ENCODE measurements around the gene MOG. TPM values are rescaled to one million over a fixed set of nuclear protein-coding genes. Genes with fewer than 3 reads are reported as not detected.

MOG gene
- total RNA-seq, 2 experiments from 2014 or later: not detected

- peak; percentile 47 for DNase-seq (ENCODE audit: low spot score)
- H2AFZ ChIP-seq (ENCODE audit: low read length): no peak overlapping the region
- ChIA-PET CTCF (ENCODE audit: unreplicated experiment) (no interaction called here), POLR2A (interaction anchor here (0.5 kb wide), 1 partner anchor 16 kb away, joined by 6 read pairs; no protein-coding TSS in a partner anchor)
- intact Hi-C loops (cut with micrococcal nuclease; ENCODE audit: unreplicated experiment): no loop called here
- BruUV-seq (replicated peaks): no TSS peak
- no peak for TF ChIP-seq EZH2phosphoT487 (IDR thresholded peaks at IDR 0.05; ENCODE audit: borderline replicate concordance, low read depth, low read length)
- TF ChIP-seq CTCF (conservative IDR thresholded peaks at IDR 0.05; ENCODE audit: low read length): no peak
- no peaks in the 10 kb centered on the region for H3K9me3 ChIP-seq (ENCODE audit: low read length)
- H3K4me1 ChIP-seq (ENCODE audit: insufficient read depth, low read length, poor library complexity, severe bottlenecking): peaks cover 13% of the 10 kb centered on the region
- peak overlapping the region; percentile 35 for H3K4me3 ChIP-seq (ENCODE audit: low read depth, low read length, poor library complexity, severe bottlenecking)
- H3K9me2 ChIP-seq (ENCODE audit: insufficient read depth, low read length): no peaks in the 10 kb centered on the region
- no peaks in the 10 kb centered on the region for H3K36me3 ChIP-seq (ENCODE audit: insufficient read depth, low read length)
- no peaks in the 10 kb centered on the region for H4K20me1 ChIP-seq (ENCODE audit: insufficient read depth, low read length)
- no peak overlapping the region for H3K27ac ChIP-seq (ENCODE audit: low read depth, low read length, poor library complexity, severe bottlenecking)
- H3K79me2 ChIP-seq (ENCODE audit: insufficient read depth, low read depth, low read length): no peaks in the 10 kb centered on the region
- H3K4me2 ChIP-seq (ENCODE audit: low read length): peak overlapping the region; percentile 54
These were observed 51.7 kb downstream of the MOG start for GRCh38 chr6:29708432-29709179.

- intact Hi-C loops (cut with micrococcal nuclease; ENCODE audit: unreplicated experiment): no loop called here
- TF ChIP-seq CTCF (conservative IDR thresholded peaks at IDR 0.05; ENCODE audit: low read length): no peak
- no peak for TF ChIP-seq EZH2phosphoT487 (IDR thresholded peaks at IDR 0.05; ENCODE audit: borderline replicate concordance, low read depth, low read length)
- peak overlapping the region; percentile 54 for H3K4me2 ChIP-seq (ENCODE audit: low read length)
- no peaks in the 10 kb centered on the region for H3K36me3 ChIP-seq (ENCODE audit: insufficient read depth, low read length)
- no peaks in the 10 kb centered on the region for H3K9me2 ChIP-seq (ENCODE audit: insufficient read depth, low read length)
- H3K27ac ChIP-seq (ENCODE audit: low read depth, low read length, poor library complexity, severe bottlenecking): no peak overlapping the region
- peak overlapping the region; percentile 35 for H3K4me3 ChIP-seq (ENCODE audit: low read depth, low read length, poor library complexity, severe bottlenecking)
- peaks cover 13% of the 10 kb centered on the region for H3K4me1 ChIP-seq (ENCODE audit: insufficient read depth, low read length, poor library complexity, severe bottlenecking)
- H3K79me2 ChIP-seq (ENCODE audit: insufficient read depth, low read depth, low read length): no peaks in the 10 kb centered on the region
- no TSS peak for BruUV-seq (replicated peaks)
- H4K20me1 ChIP-seq (ENCODE audit: insufficient read depth, low read length): no peaks in the 10 kb centered on the region
- no peak overlapping the region for H2AFZ ChIP-seq (ENCODE audit: low read length)
- ChIA-PET CTCF (ENCODE audit: unreplicated experiment) (no interaction called here), POLR2A (no interaction called here)
- H3K9me3 ChIP-seq (ENCODE audit: low read length): no peaks in the 10 kb centered on the region
- no peak for DNase-seq (ENCODE audit: low spot score)
These were observed 52.3 kb downstream of the MOG start for GRCh38 chr6:29709188-29709587.

- TF ChIP-seq CTCF (conservative IDR thresholded peaks at IDR 0.05; ENCODE audit: low read length) (no peak), EZH2phosphoT487 (IDR thresholded peaks at IDR 0.05; ENCODE audit: borderline replicate concordance, low read depth, low read length) (no peak)
- Histone ChIP-seq H3K79me2 (ENCODE audit: insufficient read depth, low read depth, low read length) (no peaks in the 10 kb centered on the region), H3K4me1 (ENCODE audit: insufficient read depth, low read length, poor library complexity, severe bottlenecking) (peaks cover 13% of the 10 kb centered on the region), H3K4me3 (ENCODE audit: low read depth, low read length, poor library complexity, severe bottlenecking) (no peak overlapping the region), H3K36me3 (ENCODE audit: insufficient read depth, low read length) (no peaks in the 10 kb centered on the region), H3K9me3 (ENCODE audit: low read length) (no peaks in the 10 kb centered on the region), H2AFZ (ENCODE audit: low read length) (no peak overlapping the region), H3K27ac (ENCODE audit: low read depth, low read length, poor library complexity, severe bottlenecking) (no peak overlapping the region), H3K4me2 (ENCODE audit: low read length) (no peak overlapping the region), H4K20me1 (ENCODE audit: insufficient read depth, low read length) (no peaks in the 10 kb centered on the region), H3K9me2 (ENCODE audit: insufficient read depth, low read length) (no peaks in the 10 kb centered on the region)
- no peak for DNase-seq (ENCODE audit: low spot score)
- BruUV-seq (replicated peaks): no TSS peak
- CTCF ChIA-PET (ENCODE audit: unreplicated experiment): no interaction called here
- intact Hi-C loops (cut with micrococcal nuclease; ENCODE audit: unreplicated experiment): no loop called here
- POLR2A ChIA-PET: interaction anchor here (1.2 kb wide), 1 partner anchor 12 kb away, joined by 4 read pairs; no protein-coding TSS in a partner anchor
These were observed 53.5 kb downstream of the MOG start for GRCh38 chr6:29710281-29710941.

Data from OCI-LY7 (cell line).